Activated CD4-positive, alpha-beta T cell treated with anti-CD3 and anti-CD28 coated beads, Interleukin-2, Interleukin-6, amounts not matched to agents 100 ng/mL and 50 ng/mL, durations not matched to agents 16 hours and 8 hours (primary cell): ENCODE data around the gene MEGF11.

Source experiments
- DNase-seq: peaks from one replicate; pipeline ENCODE4 v3.0.0-alpha.2; 2020

Gene MEGF11

GRCh38 chr15:66136948-66137347 lies 116.6 kb downstream of the MEGF11 start:
- no peak for DNase-seq

- no peak for DNase-seq
These were observed 117.9 kb downstream of the MEGF11 start for GRCh38 chr15:66135664-66136063.

- DNase-seq: no peak
These were observed 119.3 kb downstream of the MEGF11 start for GRCh38 chr15:66134284-66134683.

- no peak for DNase-seq
These were observed 120.2 kb downstream of the MEGF11 start for GRCh38 chr15:66133247-66133885.

DNA sequence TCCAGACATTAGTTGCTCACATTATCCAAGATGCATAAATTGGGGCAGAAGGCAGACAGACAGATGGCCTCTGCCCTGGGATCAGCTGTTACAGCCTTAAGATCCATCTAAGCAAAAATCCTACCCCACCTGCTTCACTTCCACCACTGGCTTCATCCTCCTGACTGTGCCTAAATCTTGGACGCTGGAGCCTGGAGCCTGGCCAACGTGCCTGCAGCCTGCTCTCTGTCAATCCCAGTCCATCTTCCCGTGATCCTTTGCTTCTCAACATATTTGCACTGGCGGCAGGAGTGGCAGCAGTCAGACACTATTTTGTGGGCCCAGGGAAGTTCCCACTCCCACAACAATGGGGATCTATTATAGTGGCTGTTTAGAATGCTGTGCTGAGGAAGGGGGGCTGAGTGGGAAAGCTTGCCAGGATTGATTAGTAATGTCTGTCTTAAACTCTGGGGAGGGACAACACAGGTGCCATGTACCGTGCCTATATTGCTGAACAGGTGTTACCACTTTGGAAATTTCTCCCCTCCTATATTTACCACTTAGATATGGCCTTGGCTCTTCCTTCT lies 121.2 kb downstream of the MEGF11 start:
- no peak for DNase-seq

- no peak for DNase-seq
These were observed 121.7 kb downstream of the MEGF11 start for GRCh38 chr15:66131831-66132230.

GRCh38 chr15:66131200-66131599 lies 122.3 kb downstream of the MEGF11 start:
- DNase-seq: no peak

DNA sequence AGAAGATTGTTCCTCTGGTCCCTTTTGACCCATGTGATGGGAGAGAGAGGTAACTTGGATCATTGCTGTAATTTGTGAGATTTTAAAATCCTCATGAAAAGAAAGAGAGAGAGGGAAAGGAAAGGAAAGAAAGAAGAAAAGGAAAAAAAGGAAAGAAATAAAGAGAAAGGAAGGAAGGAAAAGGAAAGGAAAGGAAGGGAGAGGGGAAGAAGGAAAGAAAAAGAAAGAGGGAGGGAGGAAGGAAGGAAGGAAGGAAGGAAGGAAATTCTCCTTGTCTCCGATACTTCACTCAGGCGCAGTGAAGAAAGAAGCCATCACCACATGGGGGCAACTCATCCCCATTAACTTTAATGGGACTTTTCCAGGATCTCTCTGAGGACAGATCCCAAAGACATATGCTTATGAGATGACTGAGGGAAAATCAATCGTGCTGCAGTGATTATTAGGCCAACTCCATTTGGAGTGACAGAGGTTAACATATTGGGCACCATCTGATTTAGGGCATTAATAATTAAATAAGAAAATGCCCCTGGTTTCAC lies 123.0 kb downstream of the MEGF11 start:
- no peak for DNase-seq

- no peak for DNase-seq
These were observed 124.0 kb downstream of the MEGF11 start for GRCh38 chr15:66129586-66129985.

- no peak for DNase-seq
These were observed 125.4 kb downstream of the MEGF11 start for GRCh38 chr15:66128116-66128680.

DNA sequence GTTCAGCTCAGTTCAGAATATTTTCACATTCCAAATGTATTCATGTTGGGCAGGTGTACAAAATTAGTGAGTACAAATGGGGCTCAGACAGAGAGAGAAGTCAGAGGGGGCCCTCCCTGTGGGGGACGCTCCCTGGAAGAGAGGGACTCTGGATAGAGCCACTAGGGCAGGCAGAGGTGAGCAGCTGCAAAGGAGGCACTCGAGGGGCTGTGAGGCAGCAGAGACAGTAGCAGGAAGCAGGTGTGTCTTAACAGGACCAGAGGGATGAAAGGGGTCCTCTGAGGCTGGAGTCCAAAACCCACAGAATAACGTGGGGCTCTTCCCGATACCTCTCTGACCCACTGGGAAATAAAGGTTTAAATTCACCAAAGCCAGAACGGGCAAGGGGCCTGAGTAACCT lies 127.1 kb downstream of the MEGF11 start:
- no peak for DNase-seq

- no peak for DNase-seq
These were observed 127.5 kb downstream of the MEGF11 start for GRCh38 chr15:66126031-66126441.

DNA sequence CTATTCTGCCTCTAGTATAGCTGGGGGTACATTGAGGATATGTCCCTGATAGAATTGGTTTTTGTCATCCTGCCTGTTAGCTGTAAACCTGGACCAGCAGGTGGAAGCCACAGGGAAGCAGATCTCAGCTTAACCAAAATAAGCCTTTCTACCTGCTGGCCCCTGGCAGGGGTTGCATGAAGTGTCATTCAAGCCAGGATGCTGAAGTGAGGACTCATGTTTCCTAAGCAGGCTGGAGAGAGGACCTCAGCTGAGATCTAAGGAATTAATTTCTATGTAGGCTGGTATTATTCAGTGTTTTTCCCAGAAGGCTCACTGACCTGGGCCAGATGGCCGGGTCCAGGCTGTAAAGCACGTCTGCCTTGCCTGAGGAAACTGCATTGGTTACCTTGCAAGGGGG lies 128.9 kb downstream of the MEGF11 start:
- no peak for DNase-seq

- DNase-seq: no peak
These were observed 129.8 kb downstream of the MEGF11 start for GRCh38 chr15:66123799-66124198.

DNA sequence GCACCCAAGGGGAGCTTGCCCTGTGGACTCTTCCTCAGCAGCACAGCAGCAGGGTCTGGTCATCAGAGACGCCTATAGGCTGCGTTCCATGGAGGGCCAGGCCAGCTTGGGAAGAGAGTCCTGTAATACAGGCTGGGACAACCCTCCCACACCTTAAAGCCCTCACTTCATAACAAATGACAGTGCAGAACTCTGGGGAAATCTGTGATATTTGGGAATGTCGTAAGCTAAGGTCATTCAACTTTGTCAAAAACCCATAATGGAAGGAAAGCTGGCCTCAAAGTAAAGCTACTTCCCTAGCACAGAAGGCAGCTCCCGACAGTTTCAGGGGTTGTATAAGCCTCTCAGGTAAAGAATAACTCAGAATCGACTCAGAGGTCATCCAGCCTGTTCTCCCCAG lies 133.1 kb downstream of the MEGF11 start:
- DNase-seq: no peak

GRCh38 chr15:66117841-66118240 lies 135.7 kb downstream of the MEGF11 start:
- DNase-seq: no peak

GRCh38 chr15:66115568-66116206 lies 137.9 kb downstream of the MEGF11 start:
- no peak for DNase-seq

DNA sequence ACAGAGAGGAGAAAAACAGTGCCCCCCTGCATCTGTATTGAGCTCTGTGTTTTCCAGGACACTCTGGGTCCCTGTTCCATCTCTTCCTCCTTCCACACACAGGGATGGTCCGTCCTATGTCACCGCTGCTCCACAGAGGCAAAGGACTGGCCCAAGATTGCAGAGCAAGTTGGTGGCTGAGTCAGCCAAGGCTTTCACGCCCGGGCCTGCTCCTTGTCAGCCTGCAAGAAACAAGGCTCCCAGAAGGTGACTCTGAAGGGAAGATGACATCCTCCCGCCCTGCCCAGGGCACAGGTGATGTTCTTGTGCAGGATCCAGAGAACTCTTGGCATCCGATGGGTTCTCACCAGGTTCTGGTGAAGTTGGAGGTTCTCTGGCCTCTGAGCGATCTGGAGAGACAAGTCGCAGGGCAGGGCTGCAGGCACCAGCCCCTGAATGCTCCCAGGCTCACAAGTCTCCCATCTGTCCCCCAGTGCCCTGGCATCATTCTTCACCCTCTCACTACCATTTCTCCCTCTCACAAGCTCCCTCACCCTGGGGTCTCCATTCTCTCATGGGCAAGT lies 138.6 kb downstream of the MEGF11 start:
- no peak for DNase-seq

GRCh38 chr15:66112388-66112787 lies 141.2 kb downstream of the MEGF11 start:
- DNase-seq: no peak

DNA sequence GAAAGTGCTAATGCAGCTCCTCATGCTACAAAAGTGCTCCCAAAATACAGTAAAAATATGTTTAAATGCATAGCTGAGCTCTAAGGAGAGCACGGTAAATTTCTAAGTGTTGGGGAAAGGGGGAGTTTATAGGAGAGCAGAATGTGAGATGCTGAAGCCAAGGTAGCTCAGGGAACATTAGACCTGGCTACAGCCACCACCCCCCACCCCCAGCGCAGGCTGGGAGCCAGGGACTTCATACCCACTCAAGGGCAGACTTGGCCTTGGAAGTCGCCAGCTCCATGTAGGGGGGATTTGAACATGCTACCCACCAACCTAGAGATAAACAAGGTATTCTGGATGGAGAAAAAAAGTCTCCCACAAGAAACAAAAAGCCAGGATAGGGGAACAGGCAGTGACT lies 142.2 kb downstream of the MEGF11 start:
- no peak for DNase-seq

GRCh38 chr15:66110864-66111263 lies 142.7 kb downstream of the MEGF11 start:
- no peak for DNase-seq

DNA sequence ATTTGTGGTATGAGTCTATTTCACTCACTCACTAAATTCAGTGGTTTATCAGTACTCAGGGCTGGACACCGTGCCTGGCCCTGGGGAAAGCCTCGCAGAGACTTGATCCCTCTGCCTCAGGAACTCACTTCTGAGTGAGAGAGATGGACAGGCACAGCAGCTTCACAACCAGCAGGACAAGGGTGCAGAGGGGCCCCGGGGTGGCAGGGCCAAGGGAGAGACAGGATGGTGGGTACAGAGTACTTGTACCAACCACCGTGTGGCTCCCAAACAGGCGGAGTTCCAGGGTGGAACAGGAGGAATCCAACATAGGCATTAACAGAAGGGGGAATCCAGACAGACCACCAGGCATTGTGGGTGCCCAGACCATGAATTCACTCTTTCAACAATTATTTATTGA lies 143.7 kb downstream of the MEGF11 start:
- DNase-seq: no peak

DNA sequence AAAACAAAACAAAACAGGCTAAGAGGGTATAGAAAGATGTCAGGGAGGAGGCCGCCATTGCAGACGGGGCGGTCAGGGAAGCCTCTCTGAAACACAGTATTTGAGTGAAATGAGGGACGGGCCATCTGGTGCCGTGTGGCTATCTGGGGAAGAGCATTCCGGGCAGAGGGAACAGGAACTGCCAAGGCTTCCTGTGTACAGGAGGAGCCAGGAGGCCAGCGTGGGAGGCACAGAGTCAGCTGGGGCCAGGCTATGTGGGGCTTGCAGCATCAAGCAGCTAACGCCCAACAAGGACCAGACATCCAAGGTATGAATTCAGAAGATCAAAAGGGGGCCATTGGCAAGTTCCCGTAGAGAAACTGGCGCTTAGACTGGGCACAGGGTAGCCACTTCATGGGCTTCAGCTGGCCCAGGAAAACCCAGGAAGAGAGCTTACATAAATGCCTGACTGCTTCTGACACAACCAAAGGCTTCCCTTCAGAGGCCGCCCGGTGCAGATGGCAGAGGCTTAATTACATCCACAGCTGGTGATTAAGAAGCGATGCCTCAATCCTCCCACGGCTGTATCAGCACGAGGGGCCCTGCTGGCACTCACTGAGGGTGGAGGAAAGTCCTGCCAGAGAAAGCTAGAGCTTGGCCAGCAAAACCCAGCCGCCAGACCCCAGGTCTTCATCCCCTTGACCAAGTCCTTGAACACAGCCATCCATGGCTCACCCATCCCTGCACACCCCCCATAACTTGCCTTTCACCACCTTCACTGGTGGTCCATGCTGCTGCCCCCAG lies 144.9 kb downstream of the MEGF11 start:
- DNase-seq: no peak
